H9 (cell line): ENCODE data around the gene TEC. TPM values are rescaled to one million over a fixed set of nuclear protein-coding genes. Genes with fewer than 3 reads are reported as not detected.

Source experiments
- DNase-seq: peaks from one replicate; pipeline ENCODE4 v3.0.0-alpha.2; 2017
- H2AFZ ChIP-seq: one replicate; pipeline ENCODE4 v1.6.1; 2013; ENCODE audit warnings: mild to moderate bottlenecking, low read length, control low read depth, moderate library complexity
- H2AK5ac ChIP-seq: 2 replicates; pipeline ENCODE4 v1.6.1; 2013; ENCODE audit warnings: low read length, control low read depth, mixed read lengths; ENCODE audit not compliant: insufficient read length
- H2BK120ac ChIP-seq: one replicate; pipeline ENCODE4 v1.6.1; 2013; ENCODE audit warnings: low read depth, mild to moderate bottlenecking, low read length, control low read depth, inconsistent platforms; ENCODE audit not compliant: poor library complexity, severe bottlenecking
- H2BK12ac ChIP-seq: 2 replicates; pipeline ENCODE4 v1.6.1; 2013; ENCODE audit warnings: low read length, control low read depth, mixed read lengths, low read depth; ENCODE audit not compliant: insufficient read length
- H2BK15ac ChIP-seq: 2 replicates; pipeline ENCODE4 v1.6.1; 2013; ENCODE audit warnings: low read depth, low read length, control low read depth
- H2BK20ac ChIP-seq: one replicate; pipeline ENCODE4 v1.6.1; 2013; ENCODE audit warnings: low read depth, mild to moderate bottlenecking, low read length, control low read depth, inconsistent platforms; ENCODE audit not compliant: poor library complexity, severe bottlenecking
- H2BK5ac ChIP-seq: 2 replicates; pipeline ENCODE4 v1.6.1; 2013; ENCODE audit warnings: low read length, control low read depth, mixed read lengths; ENCODE audit not compliant: insufficient read length
- H3K14ac ChIP-seq: 2 replicates; pipeline ENCODE4 v1.6.1; 2013; ENCODE audit warnings: low read length, control low read depth; ENCODE audit not compliant: insufficient read depth
- H3K18ac ChIP-seq: 2 replicates; pipeline ENCODE4 v1.6.1; 2013; ENCODE audit warnings: low read depth, mild to moderate bottlenecking, mixed read lengths, low read length, control low read depth; ENCODE audit not compliant: insufficient read length
- H3K23ac ChIP-seq: 2 replicates; pipeline ENCODE4 v1.6.1; 2013; ENCODE audit warnings: low read length, control low read depth, mixed read lengths, low read depth; ENCODE audit not compliant: insufficient read length
- H3K23me2 ChIP-seq: 2 replicates; pipeline ENCODE4 v1.6.1; 2013; ENCODE audit warnings: low read depth, mild to moderate bottlenecking, mixed read lengths, low read length, control low read depth; ENCODE audit not compliant: insufficient read length, poor library complexity, severe bottlenecking
- H3K27ac ChIP-seq: 2 replicates; pipeline ENCODE4 v1.5.1; 2013; ENCODE audit warnings: low read length, control low read depth, mixed read lengths, low read depth; ENCODE audit not compliant: insufficient read length
- H3K27me3 ChIP-seq: 2 replicates; pipeline ENCODE4 v1.6.1; 2013; ENCODE audit warnings: low read length, control low read depth, inconsistent platforms; ENCODE audit not compliant: insufficient read depth
- H3K4ac ChIP-seq: 2 replicates; pipeline ENCODE4 v1.6.1; 2013; ENCODE audit warnings: low read depth, mild to moderate bottlenecking, control low read depth, inconsistent platforms, low read length, moderate library complexity
- H3K4me1 ChIP-seq: 2 replicates; pipeline ENCODE4 v1.6.1; 2013; ENCODE audit warnings: low read length, control low read depth, inconsistent platforms; ENCODE audit not compliant: insufficient read depth
- H3K4me2 ChIP-seq: 2 replicates; pipeline ENCODE4 v1.6.1; 2013; ENCODE audit warnings: low read length, control low read depth, mixed read lengths; ENCODE audit not compliant: insufficient read length, insufficient read depth
- H3K56ac ChIP-seq: 2 replicates; pipeline ENCODE4 v1.6.1; 2013; ENCODE audit warnings: low read depth, mild to moderate bottlenecking, mixed read lengths, low read length, control low read depth; ENCODE audit not compliant: insufficient read length
- H3K79me1 ChIP-seq: 2 replicates; pipeline ENCODE4 v1.6.1; 2013; ENCODE audit warnings: low read depth, mild to moderate bottlenecking, moderate library complexity, low read length, control low read depth, inconsistent platforms; ENCODE audit not compliant: insufficient read depth, poor library complexity, severe bottlenecking
- H3K79me2 ChIP-seq: 2 replicates; pipeline ENCODE4 v1.6.1; 2013; ENCODE audit warnings: low read length, control low read depth, inconsistent platforms; ENCODE audit not compliant: insufficient read depth
- H3K9ac ChIP-seq: 2 replicates; pipeline ENCODE4 v1.6.1; 2013; ENCODE audit warnings: low read length, control low read depth, mixed read lengths; ENCODE audit not compliant: insufficient read length; ENCODE audit errors: extremely low read depth
- H3K9me3 ChIP-seq: one replicate; pipeline ENCODE4 v1.6.1; 2013; ENCODE audit warnings: low read depth, low read length, inconsistent platforms; ENCODE audit not compliant: control insufficient read depth
- H3T11ph ChIP-seq: one replicate; pipeline ENCODE4 v1.6.1; 2013; ENCODE audit warnings: mild to moderate bottlenecking, low read length, control low read depth, inconsistent platforms
- H4K20me1 ChIP-seq: one replicate; pipeline ENCODE4 v1.6.1; 2013; ENCODE audit not compliant: control insufficient read depth, insufficient read length, insufficient read depth
- H4K5ac ChIP-seq: 2 replicates; pipeline ENCODE4 v1.6.1; 2013; ENCODE audit warnings: low read depth, mild to moderate bottlenecking, mixed read lengths, low read length, control low read depth; ENCODE audit not compliant: insufficient read length
- H4K8ac ChIP-seq: replicated peaks from 2 replicates; pipeline ENCODE4 v1.6.1; 2013; ENCODE audit warnings: low read length, control low read depth, mixed read lengths, low read depth; ENCODE audit not compliant: insufficient read length
- H4K91ac ChIP-seq: 2 replicates; pipeline ENCODE4 v1.6.1; 2013; ENCODE audit warnings: low read depth, mild to moderate bottlenecking, moderate library complexity, mixed read lengths, low read length, control low read depth; ENCODE audit not compliant: insufficient read length
- H3K27ac Mint-ChIP-seq, 3 experiments: 2 replicates in 2 of 3; 3 replicates in 1 of 3; pipeline ENCODE4 v1.8.0; 2020 to 2021; ENCODE audit warnings: mixed read lengths in 3 of 3, mild to moderate bottlenecking in 1 of 3, moderate library complexity in 1 of 3
- H3K27me3 Mint-ChIP-seq: 2 replicates; pipeline ENCODE4 v1.8.0; 2021; ENCODE audit warnings: low read depth, mild to moderate bottlenecking, moderate library complexity, mixed read lengths
- H3K36me3 Mint-ChIP-seq, 3 experiments: 2 replicates in 2 of 3; 3 replicates in 1 of 3; pipeline ENCODE4 v1.8.0; 2020 to 2021; ENCODE audit warnings: low read depth in 3 of 3, mixed read lengths in 3 of 3; ENCODE audit not compliant: insufficient read depth in 1 of 3
- H3K4me1 Mint-ChIP-seq, 2 experiments: 2 replicates each; pipeline ENCODE4 v1.8.0; 2020; ENCODE audit warnings: mixed read lengths in 2 of 2
- H3K4me3 Mint-ChIP-seq, 2 experiments: 2 replicates in 1 of 2; 3 replicates in 1 of 2; pipeline ENCODE4 v1.8.0; 2020 to 2021; ENCODE audit warnings: mild to moderate bottlenecking in 2 of 2, mixed read lengths in 2 of 2, moderate library complexity in 1 of 2
- H3K9me3 Mint-ChIP-seq, 2 experiments: 2 replicates in 1 of 2; 3 replicates in 1 of 2; pipeline ENCODE4 v1.8.0; 2020; ENCODE audit warnings: mild to moderate bottlenecking in 2 of 2, mixed read lengths in 2 of 2, moderate library complexity in 1 of 2
- CTCF ChIP-seq: fragments of 200-600 bp; sonication (generic); conservative IDR thresholded peaks from 3 replicates; pipeline ENCODE4 v1.8.0; 2021; ENCODE audit warnings: antibody characterized with exemption, mild to moderate bottlenecking
- WGBS: extraction: QIAGEN DNeasy Blood & Tissue Kit; methylation state at CpG from one replicate; pipeline ENCODE4 v1.1.7; 2013; ENCODE audit warnings: missing lambda C conversion rate, low lambda C conversion rate, mixed read lengths; ENCODE audit not compliant: insufficient read length; ENCODE audit errors: extremely low coverage; 5-methylcytosine and 5-hydroxymethylcytosine counted together
- total RNA-seq: library from RNA; stranded (reverse); gene quantifications from 2 replicates; pipeline ENCODE4 v1.2.1, GENCODE V29; 2021

The TEC gene
- total RNA-seq, 1 experiment from 2014 or later: 1.8 TPM

DNA sequence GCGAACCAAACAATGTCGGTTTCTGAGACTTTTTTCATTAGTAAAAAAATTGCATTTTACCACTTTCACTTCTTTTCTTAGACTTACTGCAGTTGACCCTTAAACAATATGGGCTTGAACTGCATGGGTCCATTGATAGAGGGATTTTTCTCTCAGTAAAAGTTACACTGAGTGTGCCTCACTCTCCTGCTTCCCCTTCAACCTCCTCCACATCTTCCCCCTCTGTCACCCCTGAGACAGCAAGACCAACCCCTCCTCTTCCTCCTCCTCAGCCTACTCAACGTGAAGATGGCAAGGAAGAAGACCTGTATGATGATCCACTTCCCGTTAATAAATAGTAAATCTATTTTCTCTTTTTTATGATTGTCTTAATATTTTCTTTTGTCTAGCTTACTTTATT, 43.4 kb downstream of the TEC start:
- Histone ChIP-seq H3K27me3 (no peaks in the 10 kb centered on the region), H2BK5ac (no peak overlapping the region), H4K91ac (no peak overlapping the region), H3K4me2 (no peak overlapping the region), H2BK12ac (no peak overlapping the region), H2AK5ac (no peak overlapping the region), H2BK15ac (no peak overlapping the region), H3K4me1 (no peaks in the 10 kb centered on the region), H3K56ac (no peak overlapping the region), H3T11ph (no peak overlapping the region), H2AFZ (no peak overlapping the region), H3K27ac (no peak overlapping the region), H3K9me3 (no peaks in the 10 kb centered on the region), H2BK20ac (no peak overlapping the region), H3K23me2 (no peaks in the 10 kb centered on the region), H3K4ac (no peak overlapping the region), H4K5ac (no peak overlapping the region), H3K79me2 (no peaks in the 10 kb centered on the region), H3K23ac (no peak overlapping the region), H2BK120ac (no peak overlapping the region), H4K20me1 (no peaks in the 10 kb centered on the region), H3K9ac (no peak overlapping the region), H3K14ac (no peak overlapping the region), H4K8ac (no peak overlapping the region), H3K79me1 (no peaks in the 10 kb centered on the region), H3K18ac (no peak overlapping the region)
- no CpG with 5 or more reads among the region's 4 CpGs for WGBS
- TF ChIP-seq CTCF: no peak
- no peaks in the 10 kb centered on the region for H3K36me3 Mint-ChIP-seq
- H3K4me3 Mint-ChIP-seq: no peak overlapping the region
- peak overlapping the region in 1 of 3 experiments; percentile 27; a peak in 1 of 7 replicates for H3K27ac Mint-ChIP-seq
- no peaks in the 10 kb centered on the region for H3K27me3 Mint-ChIP-seq
- H3K9me3 Mint-ChIP-seq: no peaks in the 10 kb centered on the region
- peaks cover 13 to 14% of the 10 kb centered on the region in 2 experiments for H3K4me1 Mint-ChIP-seq
- DNase-seq: no peak
